GM06990 (cell line): ENCODE results near the gene LRRTM4.

ENCODE experiments used
- DNase-seq: peaks from one replicate; pipeline ENCODE4 v3.0.0-alpha.2; 2011; ENCODE audit not compliant: insufficient read length; ENCODE audit errors: extremely low read depth
- H3K27me3 ChIP-seq: replicated peaks from 2 replicates; pipeline ENCODE4 v1.6.0; 2011; ENCODE audit warnings: low read length; ENCODE audit not compliant: control insufficient read depth, insufficient read depth
- H3K36me3 ChIP-seq: 2 replicates; pipeline ENCODE4 v1.5.1; 2011; ENCODE audit warnings: low read length; ENCODE audit not compliant: control insufficient read depth, insufficient read depth
- H3K4me3 ChIP-seq: replicated peaks from 2 replicates; pipeline ENCODE4 v1.5.1; 2011; ENCODE audit warnings: low read depth, mild to moderate bottlenecking, control low read depth, low read length
- CTCF ChIP-seq: IDR thresholded peaks from 2 replicates; pipeline ENCODE4 v1.5.1; 2011; ENCODE audit warnings: low read length, control low read depth, mild to moderate bottlenecking, inconsistent platforms; ENCODE audit not compliant: insufficient read depth, poor library complexity, severe bottlenecking

LRRTM4 gene

GRCh38 chr2:77538031-77538430 lies 15.9 kb upstream of the LRRTM4 start:
- Histone ChIP-seq H3K36me3 (no peaks in the 10 kb centered on the region), H3K4me3 (no peak overlapping the region), H3K27me3 (no peaks in the 10 kb centered on the region)
- no peak for DNase-seq
- TF ChIP-seq CTCF: no peak

GRCh38 chr2:77522888-77523287 lies 712 bp upstream of the LRRTM4 start:
- no peak for DNase-seq
- TF ChIP-seq CTCF: no peak
- Histone ChIP-seq H3K4me3 (no peak overlapping the region), H3K36me3 (no peaks in the 10 kb centered on the region), H3K27me3 (no peaks in the 10 kb centered on the region)

GRCh38 chr2:77521548-77521891 lies 656 bp downstream of the LRRTM4 start:
- TF ChIP-seq CTCF: no peak
- Histone ChIP-seq H3K36me3 (no peaks in the 10 kb centered on the region), H3K27me3 (no peaks in the 10 kb centered on the region), H3K4me3 (no peak overlapping the region)
- DNase-seq: no peak

- H3K4me3 ChIP-seq: no peak overlapping the region
- no peak for DNase-seq
- H3K36me3 ChIP-seq: no peaks in the 10 kb centered on the region
- no peak for TF ChIP-seq CTCF
- H3K27me3 ChIP-seq: no peaks in the 10 kb centered on the region
Observed at GRCh38 chr2:77520641-77521547, 1.3 kb downstream of the LRRTM4 start.

- Histone ChIP-seq H3K36me3 (no peaks in the 10 kb centered on the region), H3K27me3 (no peaks in the 10 kb centered on the region), H3K4me3 (no peak overlapping the region)
- TF ChIP-seq CTCF: no peak
- DNase-seq: no peak
Observed at GRCh38 chr2:77519888-77520506, 2.2 kb downstream of the LRRTM4 start.
